ENCODE measurements around the gene KCTD12.

- TF ChIP-seq CTCF (IDR thresholded peaks at IDR 0.05) (no peak), POLR2A (IDR thresholded peaks at IDR 0.05) (no peak), POLR2AphosphoS5 (IDR thresholded peaks at IDR 0.05) (no peak), EP300 (IDR thresholded peaks at IDR 0.05) (no peak)
Observed at GRCh38 chr13:76928456-76928855, 42.3 kb upstream of the KCTD12 start.
